Thoracic aorta (tissue), 2 donors: ENCODE measurements around the gene PRR7. TPM values are rescaled to one million over a fixed set of nuclear protein-coding genes. Genes with fewer than 3 reads are reported as not detected.

ENCODE experiments used
- ATAC-seq: fragments of 150-250 bp; one replicate; pipeline ENCODE4 v1.8.0; 2017; ENCODE audit warnings: low read depth; ENCODE audit not compliant: insufficient number of reproducible peaks, low FRiP score
- DNase-seq: peaks from one replicate; pipeline ENCODE4 v3.0.0-alpha.2; 2020; ENCODE audit warnings: low spot score
- H3K27ac ChIP-seq, 2 donors: fragments of 200-600 bp; sonication (generic); 1 replicate in 1 of 2; 2 replicates in 1 of 2; pipeline ENCODE4 v1.5.1; 2016; ENCODE audit warnings: mild to moderate bottlenecking in 2 of 2, moderate library complexity in 2 of 2
- H3K27me3 ChIP-seq: fragments of 200-600 bp; sonication (generic); replicated peaks from 2 replicates; pipeline ENCODE4 v1.6.0; 2016; ENCODE audit warnings: mild to moderate bottlenecking; ENCODE audit not compliant: insufficient read depth
- H3K36me3 ChIP-seq: fragments of 200-600 bp; sonication (generic); one replicate; pipeline ENCODE4 v1.5.1; 2016
- H3K4me1 ChIP-seq, 2 donors: fragments of 200-600 bp; sonication (generic); 1 replicate in 1 of 2; 2 replicates in 1 of 2; pipeline versions ENCODE4 v1.5.1 to v1.6.0; 2016; ENCODE audit warnings: low read depth in 2 of 2, mild to moderate bottlenecking in 1 of 2; ENCODE audit not compliant: control insufficient read depth in 1 of 2
- H3K4me3 ChIP-seq: fragments of 200-600 bp; sonication (generic); 2 replicates; pipeline ENCODE4 v1.5.1; 2016; ENCODE audit warnings: mild to moderate bottlenecking
- H3K9me3 ChIP-seq: fragments of 200-600 bp; sonication (generic); 2 replicates; pipeline ENCODE4 v1.5.1; 2016
- CTCF ChIP-seq: fragments of 200-600 bp; sonication (generic); IDR thresholded peaks from one replicate; pipeline ENCODE4 v1.5.1; 2019; ENCODE audit warnings: antibody characterized with exemption
- total RNA-seq, 2 donors: library from RNA; depleted of rRNA; stranded (reverse); fragments of >200 nt; gene quantifications; one replicate each; pipeline versions ENCODE4 v1.1.0 to v1.2.3, GENCODE V29; 2016

PRR7 gene
- total RNA-seq, 2 donors from 2014 or later = 4.1 to 11.0 TPM

- peaks cover 0 to 16% of the 10 kb centered on the region in 2 donors for H3K4me1 ChIP-seq
- no peak for DNase-seq
- no peak overlapping the region for H3K27ac ChIP-seq
- H3K4me3 ChIP-seq = no peak overlapping the region
- no peaks in the 10 kb centered on the region for H3K9me3 ChIP-seq
- H3K36me3 ChIP-seq = peaks cover 55% of the 10 kb centered on the region
- no peak for TF ChIP-seq CTCF
- ATAC-seq = no peak
- no peaks in the 10 kb centered on the region for H3K27me3 ChIP-seq
Observed at GRCh38 chr5:177434437-177434836, 12.2 kb upstream of the PRR7 start.

- no peak for TF ChIP-seq CTCF
- Histone ChIP-seq H3K9me3 (no peaks in the 10 kb centered on the region), H3K27ac (no peak overlapping the region), H3K4me1 (peaks cover 0 to 16% of the 10 kb centered on the region in 2 donors), H3K27me3 (no peaks in the 10 kb centered on the region), H3K4me3 (no peak overlapping the region), H3K36me3 (peaks cover 55% of the 10 kb centered on the region)
- no peak for DNase-seq
- ATAC-seq = no peak
Observed at GRCh38 chr5:177434942-177435738, 11.5 kb upstream of the PRR7 start.

DNA sequence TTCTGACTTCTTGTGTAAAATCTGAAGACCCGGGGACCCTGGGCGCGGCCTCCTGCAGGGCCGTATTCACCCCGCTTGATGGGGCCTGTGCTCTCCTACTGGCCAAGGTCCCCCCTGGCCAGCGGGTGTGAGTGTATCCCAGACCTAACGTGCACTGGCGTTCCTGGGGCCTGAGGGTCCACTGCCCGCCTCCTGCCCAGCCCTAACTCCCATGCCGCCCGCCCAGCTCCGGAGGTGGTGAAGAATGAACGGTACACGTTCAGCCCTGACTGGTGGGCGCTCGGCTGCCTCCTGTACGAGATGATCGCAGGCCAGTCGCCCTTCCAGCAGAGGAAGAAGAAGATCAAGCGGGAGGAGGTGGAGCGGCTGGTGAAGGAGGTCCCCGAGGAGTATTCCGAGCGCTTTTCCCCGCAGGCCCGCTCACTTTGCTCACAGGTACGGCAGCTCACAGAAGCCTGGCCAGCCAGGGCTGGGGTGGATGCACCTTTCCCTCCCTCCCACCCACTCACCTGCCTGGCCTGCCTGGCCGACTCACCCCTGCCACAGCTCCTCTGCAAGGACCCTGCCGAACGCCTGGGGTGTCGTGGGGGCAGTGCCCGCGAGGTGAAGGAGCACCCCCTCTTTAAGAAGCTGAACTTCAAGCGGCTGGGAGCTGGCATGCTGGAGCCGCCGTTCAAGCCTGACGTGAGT is 10.6 kb upstream of the PRR7 start:
- Histone ChIP-seq H3K9me3 (no peaks in the 10 kb centered on the region), H3K4me3 (no peak overlapping the region), H3K27ac (no peak overlapping the region), H3K36me3 (peaks cover 58% of the 10 kb centered on the region), H3K4me1 (peaks cover 0 to 16% of the 10 kb centered on the region in 2 donors), H3K27me3 (no peaks in the 10 kb centered on the region)
- TF ChIP-seq CTCF = no peak
- ATAC-seq (no peak), DNase-seq (no peak)

DNA sequence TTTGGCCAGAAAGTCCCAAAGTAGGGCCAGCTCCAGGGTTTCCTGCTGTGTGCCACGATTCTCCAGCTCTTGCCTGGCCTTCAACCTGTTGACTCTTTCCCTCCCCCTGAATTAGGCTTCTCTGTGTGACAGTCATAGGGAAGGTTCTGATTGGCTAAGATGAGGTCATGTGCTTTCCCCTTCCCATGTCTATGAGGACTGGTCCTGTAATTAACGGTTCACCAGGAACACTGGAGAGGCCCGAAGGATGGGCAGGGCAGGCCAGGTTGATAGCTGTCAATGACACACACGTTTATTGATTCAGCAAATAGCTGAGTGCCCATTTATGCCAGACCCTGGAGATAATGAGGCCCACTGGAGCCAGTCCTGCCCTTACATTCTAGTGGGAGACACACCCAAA is 9.0 kb upstream of the PRR7 start:
- Histone ChIP-seq H3K4me1 (peaks cover 0 to 3% of the 10 kb centered on the region in 2 donors), H3K27ac (no peak overlapping the region), H3K4me3 (no peak overlapping the region), H3K9me3 (no peaks in the 10 kb centered on the region), H3K36me3 (peaks cover 67% of the 10 kb centered on the region), H3K27me3 (no peaks in the 10 kb centered on the region)
- no peak for ATAC-seq
- no peak for TF ChIP-seq CTCF
- no peak for DNase-seq

- H3K27ac ChIP-seq = no peak overlapping the region
- no peak for TF ChIP-seq CTCF
- peaks cover 58% of the 10 kb centered on the region for H3K36me3 ChIP-seq
Observed at GRCh38 chr5:177438468-177438867, 8.1 kb upstream of the PRR7 start.

More at GRCh38 chr5:177438468-177438867, 8.1 kb upstream of the PRR7 start:
- DNase-seq (no peak), ATAC-seq (no peak)
- Histone ChIP-seq H3K27me3 (no peaks in the 10 kb centered on the region), H3K4me1 (no peaks in the 10 kb centered on the region), H3K9me3 (no peaks in the 10 kb centered on the region), H3K4me3 (no peak overlapping the region)
